Fibroblast of the aortic adventitia (primary cell): ENCODE data around the gene ACADS. TPM values are rescaled to one million over a fixed set of nuclear protein-coding genes. Genes with fewer than 3 reads are reported as not detected.

Experiments
- DNase-seq: peaks from one replicate; pipeline ENCODE4 v3.0.0-alpha.2; 2010; ENCODE audit warnings: low read depth
- H3K4me3 ChIP-seq: 2 replicates; pipeline ENCODE4 v1.5.1; 2011; ENCODE audit warnings: low read depth, mild to moderate bottlenecking, control low read depth, low read length, moderate library complexity
- total RNA-seq: library from RNA; depleted of rRNA; stranded (reverse); fragments of >200 nt; gene quantifications from 2 replicates; pipeline ENCODE4 v1.2.3, GENCODE V29; 2012; ENCODE audit warnings: low replicate concordance
- TF ChIP-seq, protein P1 (sequence below): IDR thresholded peaks from 2 replicates; pipeline ENCODE4 v1.5.1; 2011; ENCODE audit warnings: mild to moderate bottlenecking, low read length, control low read depth, inconsistent platforms; ENCODE audit not compliant: insufficient read depth

The ACADS gene
- total RNA-seq = 7.5 and 7.8 TPM in 2 replicates

- H3K4me3 ChIP-seq = peak within 1 kb of the TSS; percentile 73
- DNase-seq = peak; percentile 67
- TF ChIP-seq, protein P1, sequence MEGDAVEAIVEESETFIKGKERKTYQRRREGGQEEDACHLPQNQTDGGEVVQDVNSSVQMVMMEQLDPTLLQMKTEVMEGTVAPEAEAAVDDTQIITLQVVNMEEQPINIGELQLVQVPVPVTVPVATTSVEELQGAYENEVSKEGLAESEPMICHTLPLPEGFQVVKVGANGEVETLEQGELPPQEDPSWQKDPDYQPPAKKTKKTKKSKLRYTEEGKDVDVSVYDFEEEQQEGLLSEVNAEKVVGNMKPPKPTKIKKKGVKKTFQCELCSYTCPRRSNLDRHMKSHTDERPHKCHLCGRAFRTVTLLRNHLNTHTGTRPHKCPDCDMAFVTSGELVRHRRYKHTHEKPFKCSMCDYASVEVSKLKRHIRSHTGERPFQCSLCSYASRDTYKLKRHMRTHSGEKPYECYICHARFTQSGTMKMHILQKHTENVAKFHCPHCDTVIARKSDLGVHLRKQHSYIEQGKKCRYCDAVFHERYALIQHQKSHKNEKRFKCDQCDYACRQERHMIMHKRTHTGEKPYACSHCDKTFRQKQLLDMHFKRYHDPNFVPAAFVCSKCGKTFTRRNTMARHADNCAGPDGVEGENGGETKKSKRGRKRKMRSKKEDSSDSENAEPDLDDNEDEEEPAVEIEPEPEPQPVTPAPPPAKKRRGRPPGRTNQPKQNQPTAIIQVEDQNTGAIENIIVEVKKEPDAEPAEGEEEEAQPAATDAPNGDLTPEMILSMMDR = no peak
These were observed at the start of gene ACADS for GRCh38 chr12:120725659-120726509. Gene ACADS, plus strand, starts transcription at chr12:120725826. Its CDS starts 60 bp downstream, at chr12:120725886.

DNA sequence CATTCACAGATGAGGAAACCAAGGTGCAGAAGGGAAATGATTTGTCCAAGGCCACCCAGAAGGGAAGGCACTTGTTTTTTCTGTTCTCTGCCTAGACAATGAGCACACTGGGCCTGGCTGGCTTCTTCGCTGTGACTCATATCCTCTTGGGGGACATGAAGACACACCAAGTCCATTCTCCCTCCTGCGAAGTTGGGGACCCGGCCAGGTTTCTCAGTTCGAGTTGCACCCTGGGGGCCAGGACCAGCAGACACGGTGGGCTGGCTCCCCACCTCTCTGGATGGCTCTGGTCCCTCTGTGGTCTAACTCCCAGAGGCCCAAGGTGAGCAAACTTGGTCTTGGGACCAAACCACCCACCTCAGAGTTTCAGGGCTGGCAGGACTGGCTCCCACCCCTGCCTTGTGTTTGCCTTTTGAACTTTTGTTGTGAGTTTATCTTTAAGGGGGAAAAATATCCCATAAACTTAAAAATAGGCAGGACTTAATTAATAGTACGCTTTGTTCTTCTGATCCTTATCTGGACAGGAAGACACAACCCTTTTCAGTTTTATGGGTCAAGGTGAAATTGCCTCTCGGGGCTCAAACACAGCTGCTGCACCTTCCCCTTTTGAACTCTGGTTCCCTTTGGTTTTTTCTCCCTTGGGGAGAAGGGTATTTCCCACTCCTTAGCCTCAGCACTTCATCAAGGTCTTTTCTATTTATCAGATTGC lies 47.7 kb upstream of the ACADS start:
- DNase-seq = no peak
- H3K4me3 ChIP-seq = no peak overlapping the region
- TF ChIP-seq, protein P1 = no peak

DNA sequence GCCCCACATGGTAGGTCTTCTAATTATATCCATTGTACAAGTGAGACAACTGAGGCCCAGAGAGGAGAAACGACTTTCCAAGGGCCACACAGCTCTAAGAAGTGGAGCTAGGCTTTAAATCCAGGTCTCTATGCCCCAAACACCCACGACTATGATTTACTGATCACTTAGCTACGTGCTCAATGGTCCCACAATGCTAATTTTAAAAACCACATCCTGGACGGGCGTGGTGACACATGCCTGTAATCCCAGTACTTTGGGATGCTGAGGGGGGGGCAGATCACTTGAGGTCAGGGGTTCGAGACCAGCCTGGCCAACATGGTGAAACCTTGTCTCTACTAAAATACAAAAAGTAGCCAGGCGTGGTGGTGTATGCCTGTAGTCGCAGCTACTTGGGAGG lies 47.1 kb upstream of the ACADS start:
- no peak for DNase-seq
- TF ChIP-seq, protein P1 = no peak
- no peak overlapping the region for H3K4me3 ChIP-seq

- no peak for DNase-seq
- TF ChIP-seq, protein P1 = no peak
These were observed 45.4 kb upstream of the ACADS start for GRCh38 chr12:120680165-120680738.

GRCh38 chr12:120684523-120684932 lies 41.1 kb upstream of the ACADS start:
- TF ChIP-seq, protein P1 = no peak
- H3K4me3 ChIP-seq = no peak overlapping the region
- no peak for DNase-seq

More at GRCh38 chr12:120680165-120680738, 45.4 kb upstream of the ACADS start:
- no peak overlapping the region for H3K4me3 ChIP-seq

GRCh38 chr12:120685522-120685921 lies 40.1 kb upstream of the ACADS start:
- TF ChIP-seq, protein P1 = no peak
- H3K4me3 ChIP-seq = no peak overlapping the region
- DNase-seq = no peak
